SU-DHL-6 (cell line): ENCODE measurements around the gene TMIGD1.

Source experiments
- CTCF ChIP-seq: fragments of 200-600 bp; sonication (generic); IDR thresholded peaks from one replicate; pipeline ENCODE4 v1.5.1; 2017; ENCODE audit warnings: antibody characterized with exemption, mild to moderate bottlenecking, low read length, moderate library complexity; ENCODE audit not compliant: insufficient read depth, poor library complexity, severe bottlenecking
- EZH2phosphoT487 ChIP-seq: fragments of 200-600 bp; sonication (generic), shearing (Covaris generic); conservative IDR thresholded peaks from 2 replicates; pipeline ENCODE4 v1.6.1; 2018; ENCODE audit warnings: mild to moderate bottlenecking, antibody characterized with exemption, low read length, moderate library complexity, mixed read lengths

- TF ChIP-seq CTCF (no peak), EZH2phosphoT487 (no peak)
Measured at GRCh38 chr17:30363715-30364202, 29.9 kb upstream of the TMIGD1 start.
